Karpas-422 (cell line): ENCODE measurements around the gene ARMC5. TPM values are rescaled to one million over a fixed set of nuclear protein-coding genes. Genes with fewer than 3 reads are reported as not detected.
A peak's percentile ranks its signal among the peaks of the same experiment; 100 is the strongest.

Source experiments
- DNase-seq: peaks from one replicate; pipeline ENCODE4 v3.0.0-alpha.2; 2015
- H2AFZ ChIP-seq: fragments of 200-600 bp; sonication (generic); 2 replicates; pipeline ENCODE4 v1.6.1; 2014; ENCODE audit warnings: antibody characterized with exemption, low read length, mixed read lengths
- H3K27ac ChIP-seq: fragments of 200-600 bp; sonication (generic); 2 replicates; pipeline ENCODE4 v1.5.1; 2014; ENCODE audit warnings: mild to moderate bottlenecking, low read length, moderate library complexity
- H3K27me3 ChIP-seq: fragments of 200-600 bp; sonication (generic); 2 replicates; pipeline ENCODE4 v1.6.1; 2014; ENCODE audit warnings: low read length, mixed read lengths
- H3K36me3 ChIP-seq: fragments of 200-600 bp; sonication (generic); 2 replicates; pipeline ENCODE4 v1.6.1; 2014; ENCODE audit warnings: low read length, mixed read lengths; ENCODE audit not compliant: insufficient read depth
- H3K4me1 ChIP-seq: fragments of 200-600 bp; sonication (generic); 2 replicates; pipeline ENCODE4 v1.6.1; 2014; ENCODE audit warnings: mild to moderate bottlenecking, low read length, mixed read lengths
- H3K4me2 ChIP-seq: fragments of 200-600 bp; sonication (generic); 2 replicates; pipeline ENCODE4 v1.6.1; 2014; ENCODE audit warnings: low read length, low read depth, mild to moderate bottlenecking; ENCODE audit not compliant: poor library complexity, severe bottlenecking
- H3K4me3 ChIP-seq: fragments of 200-600 bp; sonication (generic); 2 replicates; pipeline ENCODE4 v1.5.1; 2014; ENCODE audit warnings: mild to moderate bottlenecking, antibody characterized with exemption, low read length, mixed read lengths
- H3K79me2 ChIP-seq: fragments of 200-600 bp; sonication (generic); 2 replicates; pipeline ENCODE4 v1.6.1; 2014; ENCODE audit warnings: mild to moderate bottlenecking, low read length, mixed read lengths
- H3K9ac ChIP-seq: fragments of 200-600 bp; sonication (generic); 2 replicates; pipeline ENCODE4 v1.6.0; 2014; ENCODE audit warnings: low read length
- H3K9me2 ChIP-seq: fragments of 200-600 bp; sonication (generic), shearing (Covaris generic); replicated peaks from 2 replicates; pipeline ENCODE4 v1.6.0; 2014; ENCODE audit warnings: mild to moderate bottlenecking, low read length, moderate library complexity; ENCODE audit not compliant: insufficient read depth
- H3K9me3 ChIP-seq: fragments of 300-700, 200-600 bp; sonication (generic); 2 replicates; pipeline ENCODE4 v1.6.1; 2014; ENCODE audit warnings: low read length, mixed read lengths
- H4K20me1 ChIP-seq: fragments of 200-600 bp; sonication (generic); 2 replicates; pipeline ENCODE4 v1.6.1; 2014; ENCODE audit warnings: mild to moderate bottlenecking, antibody characterized with exemption, low read length, low read depth; ENCODE audit not compliant: insufficient read depth
- total RNA-seq: library from RNA; depleted of rRNA; stranded (reverse); fragments of >200 nt; shearing (Covaris generic); gene quantifications from 2 replicates; pipeline ENCODE4 v1.2.3, GENCODE V29; 2014; ENCODE audit warnings: low replicate concordance; rRNA removed

Gene ARMC5
- total RNA-seq, result 1.5 and 2.3 TPM in 2 replicates

- H3K79me2 ChIP-seq, result peaks cover 22% of the 10 kb centered on the region
- peak; percentile 99 for DNase-seq
- peak within 1 kb of the TSS; percentile 98 for H3K4me2 ChIP-seq
- peak within 1 kb of the TSS; percentile 91 for H3K4me3 ChIP-seq
- H3K27ac ChIP-seq, result peak within 1 kb of the TSS; percentile 79
- no peaks in the 10 kb centered on the region for H3K27me3 ChIP-seq
- H3K9me3 ChIP-seq, result no peaks in the 10 kb centered on the region
- no peaks in the 10 kb centered on the region for H3K36me3 ChIP-seq
- H3K9me2 ChIP-seq, result no peaks in the 10 kb centered on the region
- peaks cover 23% of the 10 kb centered on the region for H3K4me1 ChIP-seq
- H4K20me1 ChIP-seq, result peaks cover 33% of the 10 kb centered on the region; the same call in 1 of the 2 replicates
- H3K9ac ChIP-seq, result peak within 1 kb of the TSS; percentile 94
- peak within 1 kb of the TSS; percentile 84; the same call in 1 of the 2 replicates for H2AFZ ChIP-seq
Measured at GRCh38 chr16:31458844-31459686, at the start of gene ARMC5. ARMC5 (plus strand) TSS chr16:31459501; CDS start chr16:31459525, 24 bp downstream.

GRCh38 chr16:31410082-31410481, 49.2 kb upstream of the ARMC5 start:
- no peak for DNase-seq
- H3K4me3 ChIP-seq, result no peak overlapping the region

GRCh38 chr16:31411024-31411844, 48.1 kb upstream of the ARMC5 start:
- Histone ChIP-seq H3K4me2 (no peak overlapping the region), H3K79me2 (no peaks in the 10 kb centered on the region), H3K4me3 (no peak overlapping the region), H3K9me2 (no peaks in the 10 kb centered on the region), H4K20me1 (no peaks in the 10 kb centered on the region), H2AFZ (no peak overlapping the region), H3K9me3 (no peaks in the 10 kb centered on the region), H3K27ac (no peak overlapping the region), H3K9ac (no peak overlapping the region), H3K36me3 (no peaks in the 10 kb centered on the region), H3K4me1 (no peaks in the 10 kb centered on the region), H3K27me3 (no peaks in the 10 kb centered on the region)
- no peak for DNase-seq

More at GRCh38 chr16:31410082-31410481, 49.2 kb upstream of the ARMC5 start:
- H3K4me1 ChIP-seq, result no peaks in the 10 kb centered on the region
- no peaks in the 10 kb centered on the region for H3K9me2 ChIP-seq
- H3K27me3 ChIP-seq, result no peaks in the 10 kb centered on the region
- no peaks in the 10 kb centered on the region for H3K79me2 ChIP-seq
- no peak overlapping the region for H3K9ac ChIP-seq
- H2AFZ ChIP-seq, result no peak overlapping the region
- H3K27ac ChIP-seq, result no peak overlapping the region
- no peaks in the 10 kb centered on the region for H4K20me1 ChIP-seq
- no peak overlapping the region for H3K4me2 ChIP-seq
- no peaks in the 10 kb centered on the region for H3K36me3 ChIP-seq
- H3K9me3 ChIP-seq, result no peaks in the 10 kb centered on the region

- Histone ChIP-seq H3K36me3 (no peaks in the 10 kb centered on the region), H3K27me3 (no peaks in the 10 kb centered on the region), H3K4me2 (no peak overlapping the region), H4K20me1 (no peaks in the 10 kb centered on the region), H3K4me3 (no peak overlapping the region), H3K27ac (no peak overlapping the region), H2AFZ (no peak overlapping the region), H3K9ac (no peak overlapping the region), H3K9me3 (no peaks in the 10 kb centered on the region), H3K9me2 (no peaks in the 10 kb centered on the region), H3K4me1 (no peaks in the 10 kb centered on the region), H3K79me2 (no peaks in the 10 kb centered on the region)
- DNase-seq, result no peak
Measured at GRCh38 chr16:31412750-31413149, 46.6 kb upstream of the ARMC5 start.

GRCh38 chr16:31413381-31413780, 45.9 kb upstream of the ARMC5 start:
- H3K27me3 ChIP-seq, result no peaks in the 10 kb centered on the region
- H3K79me2 ChIP-seq, result no peaks in the 10 kb centered on the region
- no peak overlapping the region for H3K4me3 ChIP-seq
- H3K4me1 ChIP-seq, result no peaks in the 10 kb centered on the region
- H3K9ac ChIP-seq, result no peak overlapping the region
- H3K9me2 ChIP-seq, result no peaks in the 10 kb centered on the region
- H2AFZ ChIP-seq, result no peak overlapping the region
- no peaks in the 10 kb centered on the region for H3K9me3 ChIP-seq
- H3K27ac ChIP-seq, result no peak overlapping the region
- H4K20me1 ChIP-seq, result no peaks in the 10 kb centered on the region
- H3K36me3 ChIP-seq, result no peaks in the 10 kb centered on the region
- no peak for DNase-seq
- no peak overlapping the region for H3K4me2 ChIP-seq

- Histone ChIP-seq H4K20me1 (no peaks in the 10 kb centered on the region), H3K79me2 (no peaks in the 10 kb centered on the region), H3K27ac (no peak overlapping the region), H3K4me3 (no peak overlapping the region), H3K36me3 (no peaks in the 10 kb centered on the region), H2AFZ (no peak overlapping the region), H3K27me3 (no peaks in the 10 kb centered on the region), H3K4me1 (no peaks in the 10 kb centered on the region), H3K9me2 (no peaks in the 10 kb centered on the region), H3K9ac (no peak overlapping the region), H3K9me3 (no peaks in the 10 kb centered on the region), H3K4me2 (no peak overlapping the region)
- no peak for DNase-seq
Measured at GRCh38 chr16:31413943-31414342, 45.4 kb upstream of the ARMC5 start.

- H3K4me2 ChIP-seq, result no peak overlapping the region
Measured at GRCh38 chr16:31414706-31415105, 44.6 kb upstream of the ARMC5 start.

GRCh38 chr16:31416371-31416770, 42.9 kb upstream of the ARMC5 start:
- Histone ChIP-seq H3K9me3 (no peaks in the 10 kb centered on the region), H3K27me3 (no peaks in the 10 kb centered on the region), H3K4me3 (no peak overlapping the region), H3K9me2 (no peaks in the 10 kb centered on the region), H3K4me1 (no peaks in the 10 kb centered on the region), H4K20me1 (no peaks in the 10 kb centered on the region), H3K9ac (no peak overlapping the region), H2AFZ (no peak overlapping the region), H3K79me2 (no peaks in the 10 kb centered on the region), H3K27ac (no peak overlapping the region), H3K4me2 (no peak overlapping the region), H3K36me3 (no peaks in the 10 kb centered on the region)
- no peak for DNase-seq

More at GRCh38 chr16:31414706-31415105, 44.6 kb upstream of the ARMC5 start:
- H3K36me3 ChIP-seq, result no peaks in the 10 kb centered on the region
- no peak overlapping the region for H3K27ac ChIP-seq
- no peaks in the 10 kb centered on the region for H3K9me2 ChIP-seq
- H2AFZ ChIP-seq, result no peak overlapping the region
- H3K79me2 ChIP-seq, result no peaks in the 10 kb centered on the region
- H3K9ac ChIP-seq, result no peak overlapping the region
- DNase-seq, result no peak
- no peaks in the 10 kb centered on the region for H3K4me1 ChIP-seq
- no peaks in the 10 kb centered on the region for H3K9me3 ChIP-seq
- H3K4me3 ChIP-seq, result no peak overlapping the region
- no peaks in the 10 kb centered on the region for H3K27me3 ChIP-seq
- H4K20me1 ChIP-seq, result no peaks in the 10 kb centered on the region
